ENCODE results near the gene ASB1.

ASB1 gene

DNA sequence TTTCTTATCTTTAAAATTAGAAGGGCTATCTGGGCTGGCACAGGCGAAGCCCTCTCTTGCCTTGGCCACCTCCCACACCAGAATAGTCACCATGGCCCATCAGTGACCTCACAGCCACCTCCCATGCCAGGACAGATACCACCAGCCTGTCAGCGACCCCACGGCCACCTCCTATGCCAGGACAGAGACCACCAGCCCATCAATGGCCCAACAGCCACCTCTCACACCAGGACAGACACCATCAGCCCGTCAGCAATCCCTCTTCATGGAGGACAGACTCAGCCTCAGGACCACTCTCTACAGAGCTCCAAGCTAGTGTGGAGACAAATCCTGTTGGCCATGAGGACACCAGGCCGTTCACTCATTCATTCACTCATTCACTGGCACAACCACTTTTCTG is 74.6 kb downstream of the ASB1 start:
- Mint-ChIP-seq H3K9me3 (no peaks in the 10 kb centered on the region), H3K4me3 (no peak overlapping the region), H3K36me3 (no peaks in the 10 kb centered on the region), H3K27me3 (peaks cover 10% of the 10 kb centered on the region), H3K4me1 (no peaks in the 10 kb centered on the region), H3K27ac (no peak overlapping the region)
- no peak for DNase-seq
- CTCF ChIA-PET: no interaction called here

Data from activated naive CD4-positive, alpha-beta T cell treated with anti-CD3 and anti-CD28 coated beads, Interleukin-2, amount 10 ng/mL, durations not matched to agents 7 days and 5 days (primary cell).